ENCODE measurements around the gene FRMD3. TPM values are rescaled to one million over a fixed set of nuclear protein-coding genes. Genes with fewer than 3 reads are reported as not detected.

Gene FRMD3
- total and polyA plus RNA-seq, 2 donors (not counting 3 experiments of a cell fraction or from before 2014, with no cell fraction given) = 3.0 to 6.1 TPM

- DNase-seq (ENCODE audit: low read depth, low spot score) (no peak), FAIRE-seq (no peak)
- H3K4me2 ChIP-seq (ENCODE audit: insufficient read depth, low read length) = no peak overlapping the region
- intact Hi-C loops (cut with micrococcal nuclease) (no loop called here), dilution Hi-C loops (cut with MboI; ENCODE audit: extremely low pct_ligation_motif_present, low sequenced_read_pairs) (no loop called here)
- H3K4me3 ChIP-seq (replicated peaks in 1 of 3; ENCODE audit: insufficient read depth in 1 of 3, low read depth in 1 of 3, low read length in 3 of 3) = no peak overlapping the region
- no peaks in the 10 kb centered on the region for H3K36me3 ChIP-seq (ENCODE audit: control insufficient read depth in 2 of 2, extremely low read depth in 1 of 2, insufficient read depth in 2 of 2, low read length in 2 of 2)
- no peaks in the 10 kb centered on the region for H3K9me1 ChIP-seq (replicated peaks; ENCODE audit: control insufficient read depth, extremely low read depth, insufficient read depth, low read length)
- H3K9me3 ChIP-seq (replicated peaks; ENCODE audit: control insufficient read depth, insufficient read depth, low read length) = no peaks in the 10 kb centered on the region
- no peaks in the 10 kb centered on the region for H3K27me3 ChIP-seq (ENCODE audit: control insufficient read depth in 2 of 2, insufficient read depth in 2 of 2, low read length in 2 of 2)
- no peak overlapping the region for H2AFZ ChIP-seq (ENCODE audit: low read depth, low read length)
- peaks cover 3% of the 10 kb centered on the region for H3K79me2 ChIP-seq (ENCODE audit: control insufficient read depth, insufficient read depth, low read length)
- H3K4me1 ChIP-seq (ENCODE audit: control insufficient read depth, extremely low read depth, insufficient read depth, low read length) = peaks cover 6% of the 10 kb centered on the region
- ChIA-PET POLR2A (no interaction called here), CTCF (no interaction called here)
- no peak for TF ChIP-seq POLR2A (IDR thresholded peaks at IDR 0.05; ENCODE audit: low read depth, low read length)
- TF ChIP-seq FOS (IDR thresholded peaks at IDR 0.05; ENCODE audit: borderline replicate concordance, insufficient read depth, low read length) = no peak
- no peak for TF ChIP-seq MAX (IDR thresholded peaks at IDR 0.05; ENCODE audit: insufficient read depth, insufficient read length)
- TF ChIP-seq EZH2 (IDR thresholded peaks at IDR 0.05; ENCODE audit: borderline replicate concordance, low read depth, low read length, severe bottlenecking) = no peak
- no peaks in the 10 kb centered on the region for H4K20me1 ChIP-seq (replicated peaks; ENCODE audit: control insufficient read depth, extremely low read depth, insufficient read depth, low read length)
- H3K27ac ChIP-seq (ENCODE audit: insufficient read depth, low read depth, low read length) = no peak overlapping the region
- H3K9ac ChIP-seq (replicated peaks; ENCODE audit: extremely low read depth, insufficient read depth, low read length) = no peak overlapping the region
- no TSS peak for BruUV-seq (replicated peaks)
These were observed 278.6 kb downstream of the FRMD3 start for GRCh38 chr9:83259558-83259957.

- no peaks in the 10 kb centered on the region for H3K36me3 ChIP-seq (ENCODE audit: control insufficient read depth in 2 of 2, extremely low read depth in 1 of 2, insufficient read depth in 2 of 2, low read length in 2 of 2)
- DNase-seq (ENCODE audit: low read depth, low spot score) (no peak), FAIRE-seq (no peak)
- no peaks in the 10 kb centered on the region for H4K20me1 ChIP-seq (replicated peaks; ENCODE audit: control insufficient read depth, extremely low read depth, insufficient read depth, low read length)
- TF ChIP-seq GATA2 (IDR thresholded peaks at IDR 0.05; ENCODE audit: insufficient read depth, insufficient read length, low read depth, low read length) (no peak), CTCF (IDR thresholded peaks at IDR 0.05; ENCODE audit: extremely low read depth in 1 of 2, insufficient read depth in 1 of 2, low read depth in 1 of 2, low read length in 2 of 2) (no peak), MAX (IDR thresholded peaks at IDR 0.05; ENCODE audit: insufficient read depth, insufficient read length) (no peak), POLR2AphosphoS5 (IDR thresholded peaks at IDR 0.05; ENCODE audit: insufficient read depth, low read depth, low read length) (no peak), MYC (IDR thresholded peaks at IDR 0.05; ENCODE audit: low read depth, low read length) (no peak), FOS (IDR thresholded peaks at IDR 0.05; ENCODE audit: borderline replicate concordance, insufficient read depth, low read length) (no peak), POLR2A (IDR thresholded peaks at IDR 0.05; ENCODE audit: low read depth, low read length) (no peak), EZH2 (IDR thresholded peaks at IDR 0.05; ENCODE audit: borderline replicate concordance, low read depth, low read length, severe bottlenecking) (no peak), JUN (IDR thresholded peaks at IDR 0.05; ENCODE audit: borderline replicate concordance, insufficient read depth, insufficient read length, low read depth) (no peak)
- no peaks in the 10 kb centered on the region for H3K27me3 ChIP-seq (ENCODE audit: control insufficient read depth in 2 of 2, insufficient read depth in 2 of 2, low read length in 2 of 2)
- H3K4me2 ChIP-seq (ENCODE audit: insufficient read depth, low read length) = no peak overlapping the region
- CTCF ChIA-PET = no interaction called here
- peaks cover 3% of the 10 kb centered on the region for H3K4me1 ChIP-seq (ENCODE audit: control insufficient read depth, extremely low read depth, insufficient read depth, low read length)
- no peak overlapping the region for H3K27ac ChIP-seq (ENCODE audit: insufficient read depth, low read depth, low read length)
- H3K9me1 ChIP-seq (replicated peaks; ENCODE audit: control insufficient read depth, extremely low read depth, insufficient read depth, low read length) = no peaks in the 10 kb centered on the region
- dilution Hi-C loops (cut with MboI; ENCODE audit: extremely low pct_ligation_motif_present, low sequenced_read_pairs) (no loop called here), intact Hi-C loops (cut with micrococcal nuclease) (no loop called here)
- no peak overlapping the region for H3K4me3 ChIP-seq (replicated peaks in 1 of 3; ENCODE audit: insufficient read depth in 1 of 3, low read depth in 1 of 3, low read length in 3 of 3)
- H2AFZ ChIP-seq (ENCODE audit: low read depth, low read length) = no peak overlapping the region
- H3K79me2 ChIP-seq (ENCODE audit: control insufficient read depth, insufficient read depth, low read length) = no peaks in the 10 kb centered on the region
- H3K9me3 ChIP-seq (replicated peaks; ENCODE audit: control insufficient read depth, insufficient read depth, low read length) = no peaks in the 10 kb centered on the region
- H3K9ac ChIP-seq (replicated peaks; ENCODE audit: extremely low read depth, insufficient read depth, low read length) = no peak overlapping the region
- no TSS peak for BruUV-seq (replicated peaks)
- POLR2A ChIA-PET = no interaction called here
These were observed 280.0 kb downstream of the FRMD3 start for GRCh38 chr9:83257937-83258891.

All from endothelial cell of umbilical vein (primary cell).